Right renal cortex interstitium (tissue), 3 donors: ENCODE data around the gene TBC1D16. TPM values are rescaled to one million over a fixed set of nuclear protein-coding genes. Genes with fewer than 3 reads are reported as not detected.
"Not testable (repeated sequence)": the region's sequence is repeated elsewhere in the genome, so short reads cannot be mapped to it uniquely, and the experiment has no call there.

Source experiments
- DNase-seq, 3 donors: peaks; one replicate each; pipeline ENCODE4 v3.0.0-alpha.2; 2013; ENCODE audit warnings: low read depth in 3 of 3, low spot score in 2 of 3
- polyA plus RNA-seq, 3 donors: library from polyadenylated mRNA; unstranded; fragments of 120-200 nt; gene quantifications; one replicate each; pipeline ENCODE4 v1.2.1, GENCODE V29; 2013; ENCODE audit not compliant: insufficient read length in 3 of 3

The TBC1D16 gene
- polyA plus RNA-seq, 3 donors = 31.3 to 32.7 (median 31.5) TPM

DNA sequence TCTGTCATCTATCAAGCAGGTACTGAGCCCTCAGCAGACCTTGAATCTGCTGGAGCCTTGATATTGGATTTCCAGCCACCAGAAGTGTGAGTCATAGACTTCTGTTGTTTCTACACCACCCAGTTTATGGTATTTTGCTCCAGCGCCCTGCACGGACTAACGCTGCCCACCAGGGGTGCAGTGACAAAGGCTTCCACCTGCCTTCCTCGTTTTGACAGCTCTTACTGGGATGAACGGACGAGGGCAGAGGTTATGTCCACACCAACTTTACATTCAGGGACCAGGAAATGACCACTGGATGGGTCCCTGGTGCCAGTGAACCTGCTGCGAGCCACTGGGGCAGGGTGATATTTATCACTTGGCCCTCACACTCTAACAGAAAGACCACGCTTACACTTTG, 129.8 kb downstream of the TBC1D16 start:
- no peak for DNase-seq

GRCh38 chr17:79904865-79905264, 130.8 kb downstream of the TBC1D16 start:
- no peak for DNase-seq

GRCh38 chr17:79902146-79902791, 133.4 kb downstream of the TBC1D16 start:
- DNase-seq = no peak

- DNase-seq = no peak
Measured at GRCh38 chr17:79901131-79901530, 134.5 kb downstream of the TBC1D16 start.

- no peak for DNase-seq
Measured at GRCh38 chr17:79899584-79899983, 136.1 kb downstream of the TBC1D16 start.

- DNase-seq = no peak
Measured at GRCh38 chr17:79897243-79898063, 138.2 kb downstream of the TBC1D16 start.

GRCh38 chr17:79893457-79893856, 142.2 kb downstream of the TBC1D16 start:
- not testable (repeated sequence) for DNase-seq

DNA sequence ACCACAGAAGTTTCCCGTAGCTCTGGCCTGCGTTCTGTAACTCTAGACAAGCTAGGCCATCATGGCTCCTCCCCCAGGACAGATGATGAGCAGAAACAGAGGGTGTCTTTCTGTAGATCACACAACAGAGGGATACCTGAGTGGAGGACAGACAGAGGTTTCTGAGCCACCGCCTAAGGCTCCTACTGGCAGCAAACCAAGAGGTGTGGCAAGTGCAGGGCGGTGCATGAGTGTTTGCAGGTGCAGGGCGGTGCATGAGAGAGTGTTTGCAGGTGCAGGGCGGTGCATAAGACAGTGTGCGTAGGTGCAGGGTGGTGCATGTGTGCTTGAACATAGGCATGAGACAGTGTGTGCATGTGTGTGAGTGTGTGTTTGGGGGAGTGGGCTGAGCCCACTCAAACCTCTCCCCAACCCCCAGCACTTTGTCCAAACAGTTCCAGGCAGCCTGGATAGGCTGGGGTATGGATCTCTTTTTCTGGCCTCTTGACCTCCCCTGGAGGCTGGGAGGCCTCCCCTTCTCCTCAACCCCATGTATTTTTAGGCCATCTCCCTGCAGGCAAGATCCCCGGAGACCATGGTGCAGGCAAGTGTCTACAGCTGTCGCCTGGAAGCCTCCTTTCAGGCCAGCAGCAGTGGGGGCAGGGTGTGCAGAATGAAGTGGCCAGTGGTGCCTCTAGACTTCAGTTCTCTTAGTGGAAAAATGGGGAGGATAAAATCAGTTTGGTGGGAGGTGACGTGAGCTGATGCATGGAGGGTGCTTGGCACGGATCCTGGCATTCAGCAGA, 143.0 kb downstream of the TBC1D16 start:
- no peak for DNase-seq

DNA sequence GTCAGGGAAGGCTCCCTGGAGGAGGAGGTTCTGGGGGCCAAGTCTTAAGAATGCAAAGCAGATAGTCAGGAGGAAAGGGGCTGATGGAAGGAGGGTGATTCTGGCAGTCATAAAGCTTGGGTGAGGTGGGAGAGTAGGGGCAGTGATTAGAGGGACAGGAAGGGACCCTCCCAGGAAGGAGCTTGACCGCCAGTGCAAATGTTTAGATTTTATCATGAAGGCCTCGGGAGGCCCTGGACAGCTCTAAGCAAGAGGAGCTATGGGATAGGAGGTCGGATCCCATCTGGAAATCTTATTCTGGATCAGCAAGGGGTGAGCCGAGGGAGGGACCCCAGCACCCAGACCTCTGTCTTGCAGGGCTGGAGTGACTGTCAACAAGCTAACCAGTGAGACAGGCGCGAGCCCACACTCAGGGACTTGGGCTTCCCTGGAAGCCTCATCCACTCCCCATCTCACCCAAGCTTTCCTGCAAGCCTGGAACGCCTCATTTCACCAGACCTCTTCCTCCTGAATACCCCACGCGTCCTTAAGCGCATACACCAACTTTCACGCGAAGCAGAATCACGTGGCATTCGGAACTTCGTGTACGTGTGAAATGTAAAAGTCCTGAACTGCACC, 144.4 kb downstream of the TBC1D16 start:
- DNase-seq = no peak

DNA sequence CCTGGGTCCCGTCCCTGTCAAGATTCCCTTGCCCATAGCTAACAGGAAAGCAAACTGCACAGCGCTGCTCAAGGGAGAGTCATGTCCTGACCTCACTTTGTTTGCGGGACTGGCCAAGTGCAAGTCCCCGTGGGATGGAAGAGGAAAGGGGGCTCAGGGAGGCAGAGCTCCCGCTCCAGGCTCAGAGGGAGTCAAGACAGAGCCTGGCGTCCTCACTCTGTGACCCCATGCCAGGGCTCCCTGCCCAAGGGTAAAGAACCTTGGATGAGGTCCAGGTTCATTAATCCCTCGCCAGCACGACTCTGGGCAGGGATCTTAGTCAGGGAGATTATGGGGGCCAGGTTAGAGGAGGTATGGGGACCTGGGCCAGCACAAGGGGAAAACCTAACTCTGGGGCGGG, 145.0 kb downstream of the TBC1D16 start:
- DNase-seq = no peak

GRCh38 chr17:79888811-79889634, 146.6 kb downstream of the TBC1D16 start:
- no peak for DNase-seq

- DNase-seq = no peak
Measured at GRCh38 chr17:79888009-79888540, 147.6 kb downstream of the TBC1D16 start.

DNA sequence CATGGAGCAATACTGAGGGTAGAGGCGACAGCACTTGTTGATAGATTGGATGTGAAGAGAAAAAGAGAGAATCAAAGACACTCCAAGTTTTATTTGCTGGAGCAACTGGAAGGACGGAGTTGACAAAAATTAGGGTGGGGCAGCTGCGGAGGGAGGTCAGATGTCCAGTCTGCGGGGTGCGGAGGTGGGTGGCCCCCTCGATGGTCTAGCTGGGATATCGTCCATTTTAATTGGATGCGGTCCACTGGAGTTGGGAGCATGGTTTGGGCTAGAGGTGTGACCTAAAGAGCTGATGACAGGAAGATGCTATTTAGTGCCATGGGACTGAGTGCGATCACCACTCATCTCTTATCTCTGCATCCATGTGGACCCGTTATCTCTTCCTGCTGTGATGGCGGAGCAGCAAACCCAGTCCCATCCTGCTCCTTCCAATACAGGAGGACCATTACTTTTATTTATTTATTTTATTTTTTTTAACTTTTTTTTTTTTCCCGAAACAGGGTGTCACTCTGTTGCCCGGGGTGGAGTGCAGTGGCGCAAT, 148.2 kb downstream of the TBC1D16 start:
- DNase-seq = no peak

DNA sequence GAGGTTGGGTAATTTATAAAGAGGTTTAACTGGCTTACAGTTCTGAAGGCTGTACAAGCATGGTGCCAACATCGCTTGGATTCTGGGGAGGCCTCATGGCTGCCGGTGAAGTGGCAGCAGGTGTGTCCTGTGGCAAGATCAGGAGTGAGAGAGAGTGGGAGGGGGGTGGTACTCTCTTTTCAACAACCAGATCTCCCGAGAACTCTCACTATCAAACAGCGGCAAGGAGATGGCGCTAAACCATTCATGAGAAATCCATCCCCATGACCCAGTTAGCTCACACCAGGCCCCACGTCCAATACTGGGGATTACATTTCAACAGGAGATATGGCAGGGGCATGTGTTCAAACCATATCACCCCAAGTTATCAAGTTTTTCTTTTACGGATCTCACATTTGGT, 152.5 kb downstream of the TBC1D16 start:
- no peak for DNase-seq

Other genes with a start within 250 kb of the TBC1D16 start
- 10 to 100 TPM; 10.3 to 12.3 (median 10.3) TPM for gene CBX8, start 238.8 kb downstream of the TBC1D16 start, polyA plus RNA-seq
- 10 to 100 TPM in 2 of 3 donors, 1 to 10 TPM in 1; 8.7 to 11.4 (median 11.2) TPM for gene CBX4, start 196.4 kb downstream of the TBC1D16 start, polyA plus RNA-seq
- 10 to 100 TPM in 1 of 3 donors, 1 to 10 TPM in 2; 9.4 to 15.6 (median 9.6) TPM for gene CCDC40, start 770 bp upstream of the TBC1D16 start, polyA plus RNA-seq
- gene GAA, start 65.7 kb upstream of the TBC1D16 start, polyA plus RNA-seq = 10 to 100 TPM; 31.4 to 44.4 (median 33.3) TPM
- gene EIF4A3, start 111.3 kb upstream of the TBC1D16 start, polyA plus RNA-seq = 100 to 1,000 TPM; 122 to 138 (median 127) TPM
- gene CARD14, start 134.2 kb upstream of the TBC1D16 start, polyA plus RNA-seq = under 1 TPM; 0.57 to 0.93 (median 0.83) TPM
- gene SGSH, start 184.5 kb upstream of the TBC1D16 start, polyA plus RNA-seq = 10 to 100 TPM; 29.3 to 30.7 (median 29.4) TPM
- 10 to 100 TPM; 20.2 to 22.7 (median 22.4) TPM for gene SLC26A11, start 184.6 kb upstream of the TBC1D16 start, polyA plus RNA-seq
- gene RNF213, start 225.0 kb upstream of the TBC1D16 start, polyA plus RNA-seq = 10 to 100 TPM; 47.5 to 56.8 (median 50.5) TPM